Tibial nerve (tissue), 4 donors: ENCODE results near the gene PERM1. TPM values are rescaled to one million over a fixed set of nuclear protein-coding genes. Genes with fewer than 3 reads are reported as not detected.
"Not testable (repeated sequence)": the region's sequence is repeated elsewhere in the genome, so short reads cannot be mapped to it uniquely, and the experiment has no call there.

Source experiments
- DNase-seq, 2 donors: peaks; one replicate each; pipeline ENCODE4 v3.0.0-alpha.2; 2019; ENCODE audit warnings: low spot score in 2 of 2
- H3K27ac ChIP-seq, 4 donors: fragments of 200-600 bp; sonication (generic) in 3 of 4; one replicate each; pipeline ENCODE4 v1.5.1; 2017 to 2019; ENCODE audit warnings: mild to moderate bottlenecking in 1 of 4
- H3K27me3 ChIP-seq, 2 donors: fragments of 200-600 bp; sonication (generic) in 1 of 2; one replicate each; pipeline versions ENCODE4 v1.5.1 to v1.6.0; 2017 to 2019
- H3K36me3 ChIP-seq, 3 donors: fragments of 200-600 bp; sonication (generic); one replicate each; pipeline ENCODE4 v1.5.1; 2018 to 2019
- H3K4me1 ChIP-seq, 4 donors: fragments of 200-600 bp; sonication (generic) in 3 of 4; one replicate each; pipeline ENCODE4 v1.5.1; 2017 to 2019
- H3K4me3 ChIP-seq, 4 donors: fragments of 200-600 bp; sonication (generic) in 3 of 4; one replicate each; pipeline ENCODE4 v1.5.1; 2017 to 2019; ENCODE audit warnings: mild to moderate bottlenecking in 1 of 4, moderate library complexity in 1 of 4
- H3K9me3 ChIP-seq, 4 donors: fragments of 200-600 bp; sonication (generic) in 3 of 4; one replicate each; pipeline ENCODE4 v1.5.1; 2017 to 2019
- EP300 ChIP-seq, 2 donors: sonication (generic); formaldehyde crosslinking; IDR thresholded peaks; one replicate each; pipeline ENCODE4 v1.6.1; 2017; ENCODE audit warnings: antibody characterized with exemption in 2 of 2, mild to moderate bottlenecking in 1 of 2
- POLR2A ChIP-seq, 2 donors: fragments of 450-650 bp; IDR thresholded peaks; one replicate each; pipeline ENCODE4 v1.6.1; 2017; ENCODE audit warnings: antibody characterized with exemption in 2 of 2, mild to moderate bottlenecking in 2 of 2, moderate library complexity in 2 of 2
- WGBS, 2 donors: methylation state at CpG; one replicate each; pipeline ENCODE4 v1.1.5; 2018; 5-methylcytosine and 5-hydroxymethylcytosine counted together
- total RNA-seq, 4 donors: library from RNA; depleted of rRNA; stranded (reverse); fragments of >200 nt; gene quantifications; one replicate each; pipeline ENCODE4 v1.1.0, GENCODE V29; 2016
- TF ChIP-seq, protein P1 (sequence below), 5 experiments: fragments of 200-600 bp in 3 of 5; fragments of 450-650 bp in 2 of 5; sonication (generic) in 3 of 5; IDR thresholded peaks; one replicate each; pipeline ENCODE4 v1.5.1; 2016 to 2019; ENCODE audit warnings: antibody characterized with exemption in 5 of 5, mild to moderate bottlenecking in 3 of 5, moderate library complexity in 2 of 5

The PERM1 gene
- total RNA-seq, 4 donors from 2014 or later, result 0.22 to 0.78 TPM; not detected in 2

DNA sequence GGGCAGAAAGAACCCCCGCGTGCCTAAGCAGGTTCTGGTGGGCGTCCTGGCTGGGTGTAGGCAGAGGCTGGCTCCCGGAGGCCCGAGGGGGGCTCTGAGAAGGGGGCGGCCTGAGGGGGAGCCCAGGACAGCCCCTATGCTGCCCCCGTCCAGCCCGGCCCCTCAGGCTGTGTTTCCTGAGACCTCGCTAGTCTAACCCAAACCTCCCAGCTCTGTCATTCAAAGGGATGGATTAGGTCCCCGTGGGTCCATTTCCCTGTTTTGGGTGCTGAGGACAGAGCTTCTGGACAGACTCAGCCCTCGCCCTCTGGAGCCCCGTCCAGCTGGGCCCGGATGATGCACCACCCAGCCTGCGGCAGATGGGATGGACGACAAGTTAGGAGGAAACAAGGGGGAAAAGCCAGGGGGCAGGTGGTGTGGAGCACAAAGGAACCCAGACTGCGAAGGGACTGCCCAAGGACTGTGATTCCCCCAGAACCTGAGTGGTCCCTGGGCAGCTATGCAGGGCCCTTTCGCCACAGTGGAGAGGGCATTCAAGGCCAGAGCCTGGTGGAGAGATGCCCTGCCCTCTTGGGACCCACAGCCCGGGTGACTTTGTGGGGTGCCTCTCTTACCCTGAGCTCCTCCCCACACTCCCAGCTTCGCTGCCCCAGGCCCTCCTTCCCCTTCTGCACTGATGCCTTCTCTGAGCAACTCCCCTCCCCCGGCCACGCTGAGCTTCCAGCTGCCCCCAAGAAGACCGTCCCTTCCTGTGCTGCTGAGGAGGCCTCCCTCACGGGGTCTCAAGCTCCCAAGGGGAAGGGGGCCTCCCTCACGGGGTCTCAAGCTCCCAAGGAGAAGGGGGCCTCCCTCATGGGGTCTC, 15.2 kb upstream of the PERM1 start:
- Histone ChIP-seq H3K36me3 (no peaks in the 10 kb centered on the region), H3K27me3 (peaks cover 0 to 36% of the 10 kb centered on the region in 2 donors), H3K27ac (no peak overlapping the region), H3K9me3 (peaks cover 0 to 10% (median 0%) of the 10 kb centered on the region in 4 donors), H3K4me3 (no peak overlapping the region), H3K4me1 (peaks cover 0 to 44% (median 24%) of the 10 kb centered on the region in 4 donors)
- WGBS, 2 donors, result 61 to 67% methylated on average over 22 to 24 of the region's 24 CpGs
- DNase-seq, result no peak
- TF ChIP-seq EP300 (IDR thresholded peaks at IDR 0.05) (no peak), POLR2A (IDR thresholded peaks at IDR 0.05) (no peak)
- TF ChIP-seq, protein P1, sequence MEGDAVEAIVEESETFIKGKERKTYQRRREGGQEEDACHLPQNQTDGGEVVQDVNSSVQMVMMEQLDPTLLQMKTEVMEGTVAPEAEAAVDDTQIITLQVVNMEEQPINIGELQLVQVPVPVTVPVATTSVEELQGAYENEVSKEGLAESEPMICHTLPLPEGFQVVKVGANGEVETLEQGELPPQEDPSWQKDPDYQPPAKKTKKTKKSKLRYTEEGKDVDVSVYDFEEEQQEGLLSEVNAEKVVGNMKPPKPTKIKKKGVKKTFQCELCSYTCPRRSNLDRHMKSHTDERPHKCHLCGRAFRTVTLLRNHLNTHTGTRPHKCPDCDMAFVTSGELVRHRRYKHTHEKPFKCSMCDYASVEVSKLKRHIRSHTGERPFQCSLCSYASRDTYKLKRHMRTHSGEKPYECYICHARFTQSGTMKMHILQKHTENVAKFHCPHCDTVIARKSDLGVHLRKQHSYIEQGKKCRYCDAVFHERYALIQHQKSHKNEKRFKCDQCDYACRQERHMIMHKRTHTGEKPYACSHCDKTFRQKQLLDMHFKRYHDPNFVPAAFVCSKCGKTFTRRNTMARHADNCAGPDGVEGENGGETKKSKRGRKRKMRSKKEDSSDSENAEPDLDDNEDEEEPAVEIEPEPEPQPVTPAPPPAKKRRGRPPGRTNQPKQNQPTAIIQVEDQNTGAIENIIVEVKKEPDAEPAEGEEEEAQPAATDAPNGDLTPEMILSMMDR (IDR thresholded peaks at IDR 0.05), result no peak

DNA sequence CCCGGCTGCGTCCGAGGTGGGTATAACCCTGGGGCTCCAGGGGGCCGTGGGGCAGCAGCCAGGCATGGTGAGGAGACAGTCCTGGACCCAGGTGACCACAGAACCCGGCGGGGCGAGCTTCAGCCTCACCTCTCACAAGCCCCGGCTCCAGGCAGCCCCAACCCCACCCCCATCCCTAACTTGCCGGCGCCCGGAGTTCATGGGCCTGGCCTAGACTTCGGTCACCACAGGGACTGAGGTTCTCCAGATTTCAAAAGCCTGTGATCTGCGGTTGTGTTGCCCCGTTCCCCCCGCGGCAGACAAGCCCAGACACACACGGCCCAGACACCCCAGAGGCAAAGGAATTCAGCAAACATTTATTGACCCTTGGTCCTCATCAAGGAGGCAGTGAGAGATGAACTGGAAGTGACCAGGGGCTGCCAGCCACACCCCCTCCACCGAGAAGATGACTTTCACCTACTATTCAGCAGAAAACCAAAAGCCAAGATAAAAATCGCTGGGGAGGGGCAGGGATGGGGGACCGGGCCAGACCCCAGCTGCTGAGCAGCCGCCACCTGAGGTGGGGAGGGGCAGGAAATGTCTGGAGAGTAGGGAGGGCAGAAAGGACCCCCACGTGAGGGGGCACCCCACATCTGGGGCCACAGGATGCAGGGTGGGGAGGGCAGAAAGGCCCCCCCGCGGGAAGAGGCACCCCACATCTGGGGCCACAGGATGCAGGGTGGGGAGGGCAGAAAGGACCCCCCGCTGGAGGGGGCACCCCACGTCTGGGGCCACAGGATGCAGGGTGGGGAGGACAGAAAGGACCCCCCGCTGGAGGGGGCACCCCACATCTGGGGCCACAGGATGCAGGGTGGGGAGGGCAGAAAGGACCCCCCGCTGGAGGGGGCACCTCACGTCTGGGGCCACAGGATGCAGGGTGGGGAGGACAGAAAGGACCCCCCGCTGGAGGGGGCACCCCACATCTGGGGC, 14.1 kb upstream of the PERM1 start:
- Histone ChIP-seq H3K4me3 (no peak overlapping the region), H3K36me3 (no peaks in the 10 kb centered on the region), H3K9me3 (peaks cover 0 to 21% (median 0%) of the 10 kb centered on the region in 4 donors), H3K27ac (no peak overlapping the region), H3K27me3 (peaks cover 0 to 31% of the 10 kb centered on the region in 2 donors), H3K4me1 (peaks cover 0 to 33% (median 17%) of the 10 kb centered on the region in 4 donors)
- WGBS, 2 donors, result 29 to 42% methylated on average over 18 to 21 of the region's 30 CpGs
- TF ChIP-seq EP300 (IDR thresholded peaks at IDR 0.05) (no peak), POLR2A (IDR thresholded peaks at IDR 0.05) (no peak)
- TF ChIP-seq, protein P1 (IDR thresholded peaks at IDR 0.05), result no peak
- DNase-seq, result no peak

DNA sequence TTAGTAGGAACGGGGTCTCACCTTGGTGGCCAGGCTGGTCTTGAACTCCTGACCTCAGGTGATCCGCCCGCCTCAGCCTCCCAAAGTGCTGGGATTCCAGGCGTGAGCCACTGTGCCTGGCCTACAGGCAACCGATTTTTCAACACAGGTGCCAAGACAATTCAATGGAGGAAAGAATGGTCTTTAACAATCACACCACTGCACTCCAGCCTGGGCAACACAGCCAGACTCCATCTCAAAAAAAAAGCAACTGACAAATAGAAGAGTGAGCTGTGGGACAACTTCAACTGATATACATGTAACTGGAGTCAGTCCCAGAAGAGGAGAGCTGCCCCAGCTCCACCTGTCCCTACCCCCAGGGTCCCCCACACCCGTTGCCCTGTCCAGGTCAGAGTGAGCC, 12.7 kb upstream of the PERM1 start:
- H3K36me3 ChIP-seq, DNase-seq, H3K4me3 ChIP-seq, H3K27ac ChIP-seq: not testable (repeated sequence)
- H3K27me3 ChIP-seq, result peaks cover 0 to 23% of the 10 kb centered on the region in 2 donors
- peaks cover 0 to 21% (median 0%) of the 10 kb centered on the region in 4 donors for H3K9me3 ChIP-seq
- H3K4me1 ChIP-seq, result peaks cover 0 to 21% (median 7%) of the 10 kb centered on the region in 4 donors
- 86 to 94% methylated on average over 6 of the region's 6 CpGs for WGBS, 2 donors

DNA sequence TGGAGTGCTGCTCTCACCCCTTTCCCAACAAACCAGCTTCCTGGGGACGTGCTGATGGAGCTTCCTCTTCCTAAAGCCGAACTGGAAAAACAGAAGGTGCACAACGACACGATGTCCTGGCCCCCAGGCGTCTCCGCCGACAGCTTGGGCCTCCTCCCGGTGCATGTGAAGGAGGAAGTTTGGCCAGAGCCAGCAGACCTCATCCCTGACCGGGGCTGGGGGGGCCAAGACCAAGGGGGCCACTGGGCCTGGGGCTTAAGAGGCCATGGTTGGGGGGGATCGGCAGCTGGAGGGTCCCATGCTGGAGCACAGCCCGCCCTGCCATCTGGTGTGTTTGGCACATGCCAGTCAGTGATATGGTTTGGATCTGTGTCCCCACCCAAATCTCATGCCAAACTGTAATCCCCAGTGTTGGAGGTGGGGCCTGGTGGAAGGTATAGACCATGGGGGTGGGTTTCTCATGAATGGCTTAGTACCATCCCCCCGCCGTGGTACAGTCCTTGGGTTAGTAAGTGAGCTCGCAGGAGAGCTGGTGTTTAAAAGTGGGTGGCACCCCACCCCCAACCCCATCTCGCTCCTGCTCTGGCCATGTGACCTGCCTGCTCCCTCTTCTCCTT, 11.6 kb upstream of the PERM1 start:
- 74 to 75% methylated on average over 11 to 12 of the region's 15 CpGs for WGBS, 2 donors
- Histone ChIP-seq H3K9me3 (peaks cover 0 to 21% (median 0%) of the 10 kb centered on the region in 4 donors), H3K36me3 (no peaks in the 10 kb centered on the region), H3K27ac (no peak overlapping the region), H3K4me3 (no peak overlapping the region), H3K4me1 (peaks cover 0 to 11% (median under 1%) of the 10 kb centered on the region in 4 donors), H3K27me3 (peaks cover 0 to 18% of the 10 kb centered on the region in 2 donors)
- TF ChIP-seq, protein P1 (IDR thresholded peaks at IDR 0.05), result no peak
- TF ChIP-seq EP300 (IDR thresholded peaks at IDR 0.05), result no peak
- TF ChIP-seq POLR2A (IDR thresholded peaks at IDR 0.05), result no peak
- no peak for DNase-seq

DNA sequence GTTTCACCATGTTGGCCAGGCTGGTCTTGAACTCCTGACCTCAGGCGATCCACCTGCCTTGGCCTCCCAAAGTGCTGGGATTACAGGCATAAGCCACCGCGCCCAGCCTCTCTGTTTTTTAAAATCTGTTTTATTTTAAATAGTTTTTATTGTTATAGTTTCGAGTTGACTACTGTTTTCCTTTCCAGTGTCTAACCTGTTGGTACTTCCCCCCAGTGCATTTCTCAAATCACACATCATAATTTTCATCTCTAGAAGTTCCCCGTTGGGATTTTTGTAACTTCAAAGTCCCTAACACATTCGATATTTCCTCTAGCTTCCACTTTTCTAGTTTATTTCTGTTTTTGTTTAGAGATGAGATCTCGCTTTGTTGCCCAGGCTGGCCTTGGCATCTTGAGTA, 10.5 kb upstream of the PERM1 start:
- Histone ChIP-seq H3K4me3 (no peak overlapping the region), H3K9me3 (peaks cover 0 to 21% (median 0%) of the 10 kb centered on the region in 4 donors), H3K27me3 (peaks cover 0 to 7% of the 10 kb centered on the region in 2 donors), H3K27ac (no peak overlapping the region), H3K36me3 (no peaks in the 10 kb centered on the region), H3K4me1 (peaks cover 0 to 4% (median 0%) of the 10 kb centered on the region in 4 donors)
- DNase-seq, result no peak
- 92 to 99% methylated on average over 7 of the region's 7 CpGs for WGBS, 2 donors
- TF ChIP-seq POLR2A (IDR thresholded peaks at IDR 0.05), result no peak
- TF ChIP-seq, protein P1 (IDR thresholded peaks at IDR 0.05), result no peak
- TF ChIP-seq EP300 (IDR thresholded peaks at IDR 0.05), result no peak
